ENCODE measurements around the gene DHRSX.
"Not testable (repeated sequence)": the region's sequence is repeated elsewhere in the genome, so short reads cannot be mapped to it uniquely, and the experiment has no call there.

DHRSX gene

DNA sequence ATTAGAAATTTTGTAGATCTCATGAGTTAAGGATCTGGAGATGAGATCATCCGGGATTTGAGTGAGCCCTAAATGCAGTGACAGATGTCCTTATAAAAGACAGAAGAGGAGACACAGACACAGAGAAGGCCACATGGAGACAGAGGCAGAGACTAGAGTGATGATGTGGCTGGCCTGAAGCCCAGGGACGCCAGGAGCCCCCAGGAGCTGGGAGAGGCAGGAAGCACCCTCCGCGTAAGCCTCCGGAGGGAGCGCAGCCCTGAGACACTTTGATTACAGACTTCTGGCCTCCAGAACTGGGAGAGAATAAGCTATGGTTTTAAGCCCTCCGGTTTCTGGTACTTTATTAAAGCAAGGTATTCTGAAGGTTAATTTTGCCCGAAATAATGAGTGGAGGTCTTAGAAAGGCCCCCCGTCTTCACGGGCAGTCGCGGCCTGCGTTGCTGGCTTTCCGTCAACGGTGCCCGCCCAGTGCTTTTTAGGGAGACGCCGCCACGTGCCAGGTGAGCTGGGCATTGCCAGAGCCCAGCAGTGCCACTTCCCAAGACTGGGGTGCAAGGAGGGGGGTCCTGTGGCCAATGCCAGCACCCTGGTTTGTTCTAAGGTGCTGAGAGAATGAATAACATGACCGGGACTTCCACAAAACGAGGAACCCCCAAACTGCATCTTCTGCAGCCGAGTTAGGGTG, 8.1 kb downstream of the DHRSX start:
- no peak for DNase-seq

DNA sequence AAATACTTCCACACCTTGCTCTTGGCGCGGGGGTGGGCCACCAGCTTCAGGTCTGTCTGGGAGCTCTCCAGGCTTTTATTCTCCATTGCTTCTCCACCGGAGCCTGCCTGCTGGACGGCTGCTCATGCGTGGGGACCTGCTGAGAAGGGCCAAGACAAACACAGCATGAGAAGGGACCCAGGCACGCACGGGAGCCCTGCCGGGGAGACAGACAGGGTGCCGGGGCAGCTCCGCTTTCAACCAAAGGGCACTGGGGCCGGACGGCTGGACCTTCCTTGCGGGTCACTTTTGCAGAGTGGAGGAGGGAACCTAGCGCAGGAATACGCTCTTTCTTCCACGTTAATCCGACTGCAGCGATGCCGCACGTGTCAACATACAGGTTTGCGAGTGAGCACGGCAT, 10.1 kb downstream of the DHRSX start:
- DNase-seq = no peak

DNA sequence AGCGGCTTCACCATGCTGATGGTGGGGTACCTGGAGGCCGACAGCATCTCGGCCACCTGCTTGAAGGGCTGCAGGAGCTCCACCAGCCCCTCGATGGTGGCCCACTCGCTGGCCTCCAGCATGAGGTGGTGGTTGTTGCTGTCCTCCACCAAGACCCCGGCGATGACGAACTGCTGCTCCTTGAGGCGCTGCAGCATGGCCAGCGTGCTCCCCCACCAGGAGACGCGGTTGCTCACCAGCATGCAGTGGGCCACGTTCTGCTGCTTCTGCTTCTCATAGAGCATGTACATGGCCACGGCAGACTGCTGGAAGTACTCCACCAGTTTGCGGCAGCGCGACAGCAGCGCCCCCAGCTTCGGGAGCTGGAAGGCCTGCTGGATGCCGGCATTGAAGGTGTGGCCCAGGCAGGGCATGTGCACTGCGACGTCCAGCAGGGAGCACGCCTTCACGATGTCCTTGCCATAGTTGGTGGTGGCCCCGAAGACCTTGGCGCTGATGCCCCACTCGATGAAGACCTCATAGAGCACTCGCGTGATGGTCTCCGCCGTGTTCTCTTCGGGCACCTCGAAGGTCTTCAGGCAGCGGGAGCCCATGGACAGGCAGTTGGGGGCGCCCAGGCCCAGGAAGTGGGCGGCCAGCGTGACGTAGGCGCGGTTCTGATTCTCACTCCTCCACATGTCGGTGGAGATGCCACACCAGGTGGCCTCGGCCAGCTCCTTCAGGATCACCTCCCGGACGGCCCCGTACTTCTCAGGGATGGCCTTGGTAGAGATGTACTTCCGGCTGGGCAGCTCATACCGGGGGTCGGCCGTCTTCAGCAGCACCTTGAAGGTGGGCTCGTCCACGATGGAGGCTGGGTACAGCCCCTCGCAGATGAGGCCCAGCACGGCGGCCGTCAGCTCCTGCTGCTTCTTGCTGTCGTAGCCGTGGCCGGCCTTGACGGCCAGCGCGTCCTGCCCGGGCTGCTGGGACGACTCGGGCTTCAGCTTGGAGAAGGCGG, 11.0 kb downstream of the DHRSX start:
- DNase-seq = no peak

DNA sequence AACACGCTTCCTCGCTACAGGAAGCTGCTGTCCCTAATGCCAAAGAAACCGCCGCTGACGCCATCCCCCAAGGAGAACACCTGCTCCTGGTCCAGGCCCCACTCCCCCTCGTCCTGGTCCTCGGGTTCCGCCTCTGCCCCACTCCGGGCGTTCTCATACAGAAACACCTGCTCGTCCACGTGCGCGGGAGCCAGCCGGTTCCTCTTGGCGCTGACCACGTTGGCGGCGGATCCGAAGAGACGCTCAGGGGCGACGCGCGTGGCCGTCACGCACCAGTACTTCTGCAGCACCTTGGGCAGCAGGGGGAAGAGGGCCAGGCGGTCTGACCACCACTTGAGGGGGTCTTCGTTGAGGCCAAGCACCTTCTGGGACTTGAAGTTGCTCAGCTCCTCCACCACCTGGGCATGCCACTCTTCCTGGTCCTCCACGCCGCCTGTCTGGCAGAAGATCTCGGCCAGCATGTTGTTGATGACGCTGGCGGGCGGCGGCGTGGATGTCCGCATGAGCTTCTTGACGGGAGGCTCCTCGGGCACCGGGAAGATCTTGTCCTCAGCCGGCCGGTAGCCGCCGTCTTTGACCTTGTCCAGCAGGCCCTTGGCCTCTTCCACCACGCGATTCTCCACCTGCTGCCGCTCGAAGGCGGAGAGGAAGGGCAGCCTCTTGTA, 12.0 kb downstream of the DHRSX start:
- no peak for DNase-seq

DNA sequence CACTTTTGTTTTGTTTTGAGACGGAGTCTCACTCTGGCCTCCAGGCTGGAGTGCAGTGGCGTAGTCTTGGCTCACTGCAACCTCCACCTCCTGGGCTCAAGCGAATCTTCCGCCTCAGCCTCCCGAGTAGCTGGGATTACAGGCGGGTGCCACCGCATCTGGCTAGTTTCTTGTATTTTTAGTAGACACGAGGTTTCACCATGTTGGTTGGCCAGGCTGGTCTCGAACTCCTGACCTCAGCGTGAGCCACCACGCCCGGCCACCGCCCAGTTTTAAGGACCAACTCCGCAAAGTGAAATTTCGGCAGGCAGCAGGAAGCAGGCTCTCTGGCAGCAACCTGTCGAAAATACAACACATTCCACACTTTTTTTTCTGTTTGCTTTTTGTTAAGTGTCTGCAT, 13.4 kb downstream of the DHRSX start:
- DNase-seq = no peak

DNA sequence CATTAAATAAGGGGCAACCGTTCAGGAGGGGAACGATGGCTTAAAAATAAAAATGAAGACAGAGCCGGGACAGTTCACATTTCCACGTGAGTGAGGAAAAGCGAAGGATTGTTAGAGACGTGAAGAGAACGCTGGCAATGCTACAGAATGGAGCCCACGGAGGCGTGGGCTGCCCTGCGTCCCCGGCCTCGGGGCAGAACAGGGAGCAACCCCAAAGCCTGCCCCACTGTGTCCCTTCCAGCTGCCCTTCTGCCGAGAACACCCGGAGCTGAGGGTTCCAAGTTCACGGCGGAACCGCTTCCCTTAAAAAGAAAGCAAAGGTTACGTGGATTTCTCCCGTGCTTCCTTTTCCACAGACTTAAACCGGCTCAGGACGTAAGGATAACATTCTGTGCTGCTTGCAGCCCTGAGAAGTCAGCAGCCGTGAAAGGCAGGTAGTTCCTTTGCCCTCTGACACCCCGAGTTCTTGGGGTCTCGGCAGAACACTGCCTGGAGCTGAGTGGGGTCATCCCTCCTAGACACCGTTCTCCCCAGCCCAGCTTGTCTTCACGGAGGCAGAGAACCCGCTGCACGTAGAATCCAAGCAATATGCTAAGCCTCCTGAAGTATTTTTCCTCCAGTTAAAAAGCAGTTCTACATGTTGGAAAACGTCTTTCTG, 14.2 kb downstream of the DHRSX start:
- DNase-seq = no peak

DNA sequence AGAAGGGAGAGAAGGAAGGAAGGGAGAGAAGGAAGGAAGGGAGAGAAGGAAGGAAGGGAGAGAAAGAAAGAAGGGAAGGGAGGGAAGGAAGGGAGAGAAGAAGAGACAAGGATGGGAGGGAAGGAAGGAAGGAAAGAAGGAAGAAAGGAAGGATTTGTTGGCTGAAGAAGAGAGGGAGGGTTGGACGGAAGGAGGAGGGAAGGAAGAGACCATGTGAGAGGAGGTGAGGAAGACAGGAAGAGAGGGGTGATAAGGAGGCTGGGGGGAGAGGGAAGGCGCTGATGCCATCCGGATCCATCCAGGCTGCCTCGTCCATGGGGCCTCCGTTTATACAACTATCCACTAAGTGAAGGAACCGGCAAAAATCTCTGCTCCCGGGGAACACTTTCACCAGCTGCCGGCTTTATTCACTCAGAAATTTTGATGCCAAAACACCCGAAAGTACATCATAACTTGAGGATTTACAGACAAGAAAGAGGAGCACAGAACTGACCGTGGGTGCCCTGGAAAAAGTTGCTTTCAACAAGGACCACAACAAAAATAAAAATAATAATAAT, 14.9 kb downstream of the DHRSX start:
- DNase-seq = no peak

DNA sequence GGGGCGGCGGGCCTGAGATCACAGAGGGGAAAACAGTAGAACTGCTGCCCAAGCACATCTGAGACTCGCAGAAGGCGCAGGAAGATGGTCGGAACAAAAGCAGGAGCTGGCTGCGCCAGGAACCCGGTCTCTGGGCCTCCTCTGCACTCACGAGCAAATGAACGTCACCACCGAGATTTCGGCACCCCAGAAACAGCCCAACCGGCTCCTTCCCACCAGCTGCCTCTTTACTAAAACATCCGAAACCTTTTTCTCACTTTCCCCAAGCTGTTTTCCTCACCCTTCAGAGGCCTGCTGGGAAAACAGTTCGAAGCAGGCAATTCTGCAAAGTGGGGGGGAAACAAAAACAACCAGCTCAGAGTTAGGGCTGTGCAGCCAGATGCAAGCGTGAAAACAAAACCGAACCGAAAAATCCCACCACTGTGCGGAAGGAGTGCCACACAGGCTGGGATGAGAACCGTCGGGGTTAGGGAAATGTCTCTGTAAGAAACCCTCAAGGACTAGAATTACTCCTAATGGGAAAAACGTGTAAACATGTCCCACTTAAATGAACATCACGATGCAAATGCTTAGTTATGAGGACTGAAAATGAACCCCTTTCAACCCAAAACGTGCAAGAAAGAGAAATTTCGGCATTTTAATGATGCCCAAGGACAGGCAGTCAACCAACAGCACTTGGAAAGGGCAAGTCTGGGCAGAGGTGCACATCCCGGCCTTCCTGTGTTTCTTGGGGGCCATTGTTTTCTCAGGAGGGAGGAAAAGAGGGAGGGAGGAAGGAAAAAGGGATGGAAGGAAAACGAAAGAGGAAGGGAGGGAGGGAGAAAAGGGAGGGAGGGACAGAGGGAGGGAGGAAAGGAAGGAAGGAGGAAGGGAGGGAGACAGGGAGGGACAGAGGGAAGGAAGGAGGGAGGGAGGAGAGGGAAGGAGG, 15.8 kb downstream of the DHRSX start:
- DNase-seq = no peak

DNA sequence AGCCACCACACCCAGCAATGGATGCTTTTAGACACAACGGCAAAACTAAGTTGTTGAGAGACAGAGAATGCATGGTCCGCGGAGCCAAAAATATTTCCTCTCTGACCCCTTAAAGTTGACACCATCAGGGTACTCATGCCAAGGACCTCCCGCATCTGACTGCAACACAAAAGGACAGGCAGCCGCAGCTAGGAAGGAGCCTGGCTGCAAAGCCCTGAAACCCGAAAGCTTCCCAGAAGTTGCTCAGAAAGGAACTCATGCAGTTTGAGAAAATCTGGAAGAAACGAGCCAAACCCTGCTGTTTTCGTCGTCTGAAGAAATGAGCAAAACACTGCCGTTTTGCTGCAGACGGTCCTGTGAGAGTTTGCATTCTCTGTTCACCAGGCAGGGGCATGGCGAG, 16.5 kb downstream of the DHRSX start:
- no peak for DNase-seq

DNA sequence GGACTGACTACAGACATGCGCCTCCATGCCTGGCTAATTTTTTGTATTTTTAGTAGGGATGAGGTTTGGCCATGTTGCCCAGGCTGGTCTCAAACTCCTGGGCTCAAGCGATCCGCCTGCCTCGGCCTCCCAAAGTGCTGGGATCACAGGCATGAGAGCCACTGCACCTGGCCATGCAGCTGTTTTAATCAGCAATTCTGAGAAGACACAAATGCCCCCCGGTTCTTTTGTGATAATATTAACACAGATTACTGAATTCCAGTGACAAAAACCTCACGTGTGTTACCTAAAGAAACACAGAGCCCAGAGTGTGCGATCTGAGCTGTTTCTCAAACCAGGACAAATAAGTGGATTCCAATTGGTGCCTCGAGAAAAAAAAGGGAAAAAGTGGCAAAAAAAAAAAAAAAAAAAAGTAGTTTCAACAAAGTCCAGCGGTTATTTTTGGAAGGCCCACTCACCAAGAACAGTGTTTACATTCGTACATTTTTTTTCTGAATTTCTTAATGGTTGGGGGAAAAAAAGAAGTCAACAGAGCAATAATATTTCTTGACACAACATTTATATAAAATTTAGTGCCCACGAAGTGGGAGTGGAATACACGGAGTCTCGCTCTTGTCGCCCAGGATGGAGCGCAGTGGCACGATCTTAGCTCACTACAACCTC, 17.2 kb downstream of the DHRSX start:
- DNase-seq = no peak

DNA sequence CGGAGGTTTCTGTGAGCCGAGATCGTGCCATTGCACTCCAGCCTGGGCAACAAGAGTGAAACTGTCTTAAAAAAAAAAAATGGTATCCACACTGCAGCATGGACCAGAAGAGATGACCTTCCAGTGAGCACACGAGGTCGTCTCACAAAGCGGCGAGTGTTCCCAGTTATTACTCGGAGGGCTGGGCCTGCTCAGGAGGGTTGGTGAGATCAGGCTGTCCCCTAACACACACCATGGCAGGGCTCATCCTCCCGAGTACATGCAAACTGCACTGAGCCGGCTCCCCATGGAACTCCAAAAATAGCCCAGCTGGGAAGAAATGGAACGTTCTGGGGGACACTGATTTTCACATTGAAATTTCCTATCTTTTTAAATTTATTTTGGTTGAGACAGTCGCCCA, 19.2 kb downstream of the DHRSX start:
- not testable (repeated sequence) for DNase-seq

DNA sequence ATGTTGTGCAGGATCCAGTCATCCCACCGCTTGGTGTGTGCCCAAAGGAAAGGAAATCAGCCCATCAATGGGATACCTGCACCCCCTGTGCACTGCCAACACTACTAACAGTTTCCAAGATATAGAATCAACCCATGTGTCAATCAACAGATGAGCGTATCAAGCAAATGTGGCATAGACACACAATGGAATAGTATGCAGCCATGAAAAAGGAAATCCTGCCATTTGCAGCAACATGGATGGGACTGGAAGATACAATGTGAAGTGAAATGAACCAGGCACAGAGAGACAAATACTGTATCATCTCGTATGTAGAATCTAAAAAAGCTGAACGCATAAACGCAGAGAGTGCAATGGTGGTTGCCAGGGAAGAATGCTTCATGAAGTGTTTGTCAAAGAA, 20.8 kb downstream of the DHRSX start:
- not testable (repeated sequence) for DNase-seq

DNA sequence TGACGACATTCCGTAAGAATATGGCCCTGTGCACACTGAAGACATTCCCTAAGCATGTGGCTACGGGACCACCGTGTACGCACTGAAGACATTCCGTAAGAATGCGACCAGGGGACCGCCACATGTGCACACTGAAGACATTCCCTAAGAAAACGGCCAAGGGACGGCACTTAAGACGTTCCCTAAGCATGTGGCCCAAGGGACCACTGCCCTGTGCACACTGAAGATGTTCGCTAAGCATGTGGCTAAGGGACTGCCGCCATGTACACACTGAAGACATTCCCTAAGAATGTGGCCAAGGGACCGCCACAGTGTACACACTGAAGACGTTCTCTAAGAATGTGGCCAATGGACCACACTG, 21.4 kb downstream of the DHRSX start:
- no peak for DNase-seq

DNA sequence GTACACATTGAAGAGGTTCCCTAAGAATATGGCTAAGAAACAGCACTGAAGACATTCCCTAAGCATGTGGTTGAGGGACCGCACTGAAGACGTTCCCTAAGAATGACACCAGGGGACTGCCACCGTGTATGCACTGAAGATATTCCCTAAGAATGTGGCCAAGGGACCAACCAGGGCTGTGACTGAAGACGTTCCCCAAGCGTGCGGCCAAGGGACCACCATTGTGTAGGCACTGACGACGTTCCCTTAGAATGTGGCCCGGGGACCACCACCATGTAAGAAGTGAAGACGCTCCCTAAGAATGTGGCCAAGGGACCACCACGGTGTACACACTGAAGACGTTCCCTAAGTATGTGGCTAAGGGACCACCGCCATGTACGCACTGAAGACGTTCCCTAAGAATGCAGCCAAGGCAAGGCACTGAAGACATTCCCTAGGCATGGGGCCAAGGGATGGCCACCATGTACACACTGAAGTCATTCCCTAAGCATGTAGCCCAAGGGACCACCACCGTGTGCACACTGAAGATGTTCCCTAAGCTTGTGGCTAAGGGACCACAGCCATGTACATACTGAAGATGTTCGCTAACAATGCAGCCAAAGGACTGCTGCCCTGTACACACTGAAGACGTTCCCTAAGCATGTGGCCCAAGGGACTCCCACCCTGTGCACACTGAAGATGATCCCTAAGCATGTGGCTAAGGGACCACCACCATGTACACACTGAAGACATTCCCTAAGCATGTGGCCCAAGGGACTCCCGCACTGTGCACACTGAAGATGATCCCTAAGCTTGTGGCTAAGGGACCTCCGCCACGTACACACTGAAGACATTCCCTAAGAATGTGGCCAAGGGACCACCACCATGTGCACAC, 22.0 kb downstream of the DHRSX start:
- DNase-seq = no peak

DNA sequence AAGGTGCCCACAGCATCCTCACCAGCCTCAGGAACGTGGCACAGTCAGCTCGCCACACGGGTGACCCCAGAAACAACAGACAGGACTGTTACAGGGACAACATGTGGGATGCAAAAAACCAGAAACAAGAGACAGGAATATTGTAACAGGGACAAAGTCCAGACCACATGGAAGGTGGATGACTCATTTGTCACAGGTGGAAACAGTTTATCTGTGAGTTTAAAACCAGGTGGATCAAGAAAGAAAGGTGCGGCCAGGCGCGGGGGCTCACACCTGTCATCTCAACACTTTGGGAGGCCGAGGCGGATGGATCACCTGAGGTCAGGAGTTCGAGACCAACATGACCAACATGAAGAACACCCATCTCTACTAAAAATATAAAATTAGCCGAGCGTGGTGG, 23.5 kb downstream of the DHRSX start:
- DNase-seq = not testable (repeated sequence)

DNA sequence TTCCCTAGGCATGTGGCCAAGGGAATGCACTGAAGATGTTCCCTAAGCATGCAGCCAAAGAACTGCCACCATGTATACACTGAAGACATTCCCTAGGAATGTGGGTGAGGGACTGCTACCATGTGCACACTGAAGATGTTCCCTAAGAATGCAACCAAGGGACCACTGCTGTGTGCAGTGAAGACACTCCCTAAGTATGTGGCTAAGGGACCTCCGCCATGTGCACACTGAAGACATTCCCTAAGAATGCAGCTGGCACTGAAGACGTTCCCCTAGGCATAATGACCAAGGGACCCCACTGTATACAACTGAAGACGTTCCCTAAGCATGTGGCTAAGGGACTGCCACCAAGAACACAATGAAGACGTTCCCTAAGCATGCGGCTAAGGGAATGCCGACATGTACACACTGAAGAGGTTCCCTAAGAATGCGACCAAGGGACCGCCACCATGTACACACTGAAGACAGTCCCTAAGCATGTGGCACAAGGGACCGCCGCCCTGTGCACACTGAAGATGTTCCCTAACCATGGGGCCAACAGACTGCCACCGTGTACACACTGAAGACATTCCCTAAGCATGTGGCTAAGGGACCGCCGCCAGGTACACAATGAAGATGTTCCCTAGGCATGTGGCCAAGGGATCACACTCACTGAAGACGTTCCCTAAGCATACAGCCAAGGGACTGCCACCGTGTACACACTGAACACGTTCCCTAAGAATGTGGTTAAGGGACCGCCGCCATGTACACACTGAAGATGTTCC, 25.6 kb downstream of the DHRSX start:
- no peak for DNase-seq

DNA sequence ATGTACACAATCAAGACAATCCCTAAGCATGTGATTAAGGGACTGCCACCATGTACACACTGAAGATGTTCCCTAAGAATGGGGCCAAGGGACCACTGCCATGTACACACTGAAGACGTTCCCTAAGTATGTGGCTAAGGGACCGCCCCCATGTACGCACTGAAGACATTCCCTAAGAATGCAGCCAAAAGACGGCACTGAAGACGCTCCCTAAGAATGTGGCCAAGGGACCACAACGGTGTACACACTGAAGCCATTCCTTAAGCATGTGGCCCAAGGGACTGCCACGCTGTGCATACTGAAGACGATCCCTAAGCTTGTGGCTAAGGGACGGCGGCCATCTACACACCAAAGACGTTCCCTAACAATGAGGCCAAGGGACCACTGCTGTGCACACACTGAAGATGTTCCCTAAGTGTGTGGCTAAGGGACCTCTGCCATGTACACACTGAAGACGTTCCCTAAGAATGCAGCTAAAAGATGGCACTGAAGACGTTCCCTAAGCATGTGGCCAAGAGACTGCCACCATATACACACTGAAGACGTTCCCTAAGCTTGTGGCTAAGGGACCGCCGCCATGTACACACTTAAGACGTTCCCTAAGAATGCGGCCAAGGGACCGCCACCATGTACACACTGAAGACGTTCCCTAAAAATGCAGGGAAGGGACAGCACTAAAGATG, 26.4 kb downstream of the DHRSX start:
- no peak for DNase-seq

DNA sequence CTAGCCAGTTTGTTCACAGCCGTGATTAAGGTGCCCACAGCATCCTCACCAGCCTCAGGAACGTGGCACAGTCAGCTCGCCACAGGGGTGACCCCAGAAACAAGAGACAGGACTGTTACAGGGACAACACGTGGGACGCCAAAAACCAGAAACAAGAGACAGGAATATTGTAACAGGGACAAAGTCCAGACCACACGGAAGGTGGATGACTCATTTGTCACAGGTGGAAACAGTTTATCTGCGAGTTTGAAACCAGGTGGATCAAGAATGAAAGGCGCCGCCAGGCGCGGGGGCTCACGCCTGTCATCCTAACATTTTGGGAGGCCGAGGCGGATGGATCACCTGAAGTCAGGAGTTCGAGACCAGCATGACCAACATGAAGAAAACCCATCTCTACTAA, 27.7 kb downstream of the DHRSX start:
- not testable (repeated sequence) for DNase-seq

DNA sequence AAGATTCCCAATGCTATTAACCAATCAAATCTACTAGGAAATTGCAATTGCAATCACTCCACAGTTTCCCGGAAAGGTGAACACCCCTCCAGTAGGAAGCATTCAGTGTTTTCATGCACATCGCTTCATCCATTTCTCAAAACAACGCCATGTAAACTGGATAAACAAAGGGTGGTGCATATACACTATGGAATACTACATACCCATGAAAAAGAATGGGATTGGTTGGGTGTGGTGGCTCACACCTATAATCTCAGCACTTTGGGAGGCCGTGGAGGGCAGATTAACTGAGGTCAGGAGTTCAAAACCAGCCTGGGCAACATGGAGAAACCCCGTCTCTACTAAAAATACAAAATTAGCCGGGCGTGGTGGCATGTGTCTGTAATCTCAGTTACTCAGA, 29.1 kb downstream of the DHRSX start:
- no peak for DNase-seq
